GM23338 (cell line): ENCODE measurements around the gene MYH15. TPM values are rescaled to one million over a fixed set of nuclear protein-coding genes. Genes with fewer than 3 reads are reported as not detected.

Experiments used
- ATAC-seq: fragments of 200-7000 bp; cut with Tn5 transposase; 3 replicates; pipeline ENCODE4 v1.9.1; 2020
- DNase-seq: peaks from one replicate; pipeline ENCODE4 v3.0.0-alpha.2; 2015; ENCODE audit warnings: low spot score
- H2AFZ ChIP-seq: fragments of 200-600 bp; sonication (generic); 2 replicates; pipeline ENCODE4 v1.8.0; 2016; ENCODE audit warnings: antibody characterized with exemption, mild to moderate bottlenecking, moderate library complexity
- H3F3A ChIP-seq: fragments of 200-600 bp; sonication (generic); replicated peaks from 2 replicates; pipeline ENCODE4 v1.8.0; 2017; ENCODE audit warnings: antibody characterized with exemption, mixed run types, low read depth
- H3K27ac ChIP-seq: fragments of 200-600 bp; sonication (generic); 2 replicates; pipeline ENCODE4 v1.6.1; 2016; ENCODE audit warnings: low read depth
- H3K27me3 ChIP-seq: fragments of 200-600 bp; sonication (generic); 2 replicates; pipeline ENCODE4 v1.8.0; 2016; ENCODE audit warnings: mild to moderate bottlenecking, mixed run types, moderate library complexity; ENCODE audit not compliant: insufficient read depth
- H3K36me3 ChIP-seq: fragments of 200-600 bp; sonication (generic); 2 replicates; pipeline ENCODE4 v1.8.0; 2016; ENCODE audit warnings: mild to moderate bottlenecking; ENCODE audit not compliant: insufficient read depth
- H3K4me1 ChIP-seq: fragments of 200-600 bp; sonication (generic); 2 replicates; pipeline ENCODE4 v1.8.0; 2016; ENCODE audit warnings: mild to moderate bottlenecking, moderate library complexity; ENCODE audit not compliant: insufficient read depth
- H3K4me2 ChIP-seq: fragments of 200-600 bp; sonication (generic); 2 replicates; pipeline ENCODE4 v1.7.1; 2017; ENCODE audit warnings: mixed run types
- H3K4me3 ChIP-seq: fragments of 200-600 bp; sonication (generic); 2 replicates; pipeline ENCODE4 v1.6.1; 2016; ENCODE audit warnings: mixed run types
- H3K79me2 ChIP-seq: fragments of 200-600 bp; sonication (generic); replicated peaks from 2 replicates; pipeline ENCODE4 v1.8.0; 2017; ENCODE audit warnings: mild to moderate bottlenecking; ENCODE audit not compliant: insufficient read depth
- H3K9me2 ChIP-seq: fragments of 200-600 bp; sonication (generic); 2 replicates; pipeline ENCODE4 v1.8.0; 2017; ENCODE audit not compliant: insufficient read depth
- H4K20me1 ChIP-seq: fragments of 200-600 bp; sonication (generic); replicated peaks from 2 replicates; pipeline ENCODE4 v1.8.0; 2017; ENCODE audit warnings: mild to moderate bottlenecking; ENCODE audit not compliant: insufficient read depth
- H3K27ac Mint-ChIP-seq: 2 replicates; pipeline ENCODE4 v1.8.0; 2020; ENCODE audit warnings: inconsistent platforms, mild to moderate bottlenecking, moderate library complexity, mixed read lengths
- H3K27me3 Mint-ChIP-seq: 3 replicates; pipeline ENCODE4 v1.8.0; 2022; ENCODE audit warnings: low read depth, mild to moderate bottlenecking, moderate library complexity, mixed read lengths, inconsistent platforms; ENCODE audit not compliant: insufficient read depth, poor library complexity
- H3K36me3 Mint-ChIP-seq: 3 replicates; pipeline ENCODE4 v1.8.0; 2021; ENCODE audit warnings: low read depth, mild to moderate bottlenecking, inconsistent platforms, moderate library complexity, mixed read lengths
- H3K4me1 Mint-ChIP-seq: 3 replicates; pipeline ENCODE4 v1.8.0; 2020; ENCODE audit warnings: mild to moderate bottlenecking, inconsistent platforms, mixed read lengths
- H3K4me3 Mint-ChIP-seq: 3 replicates; pipeline ENCODE4 v1.8.0; 2021; ENCODE audit warnings: moderate library complexity, mild to moderate bottlenecking, inconsistent platforms, mixed read lengths
- H3K9me3 Mint-ChIP-seq: 3 replicates; pipeline ENCODE4 v1.8.0; 2020; ENCODE audit warnings: moderate library complexity, mild to moderate bottlenecking, inconsistent platforms, mixed read lengths
- CREB1 ChIP-seq: fragments of 250-450 bp; sonication (Bioruptor Pico); IDR thresholded peaks from 2 replicates; pipeline ENCODE4 v1.5.0; 2020; ENCODE audit warnings: low read depth, mild to moderate bottlenecking, moderate library complexity
- CTCF ChIP-seq, 2 experiments: fragments of 200-600 bp in 1 of 2; sonication (generic) in 1 of 2; conservative IDR thresholded peaks; 2 replicates each; pipeline versions ENCODE4 v1.5.1 to v1.6.1; 2016 to 2017; ENCODE audit warnings: antibody characterized with exemption in 2 of 2, low read depth in 2 of 2, mild to moderate bottlenecking in 2 of 2, moderate library complexity in 1 of 2
- EZH2phosphoT487 ChIP-seq: fragments of 200-600 bp; sonication (generic); IDR thresholded peaks from one replicate; pipeline ENCODE4 v1.8.1; 2018; ENCODE audit warnings: antibody characterized with exemption; ENCODE audit not compliant: unreplicated experiment
- JUNB ChIP-seq: IDR thresholded peaks from one replicate; pipeline ENCODE4 v1.6.1; 2016; ENCODE audit warnings: antibody characterized with exemption; ENCODE audit not compliant: unreplicated experiment
- NANOG ChIP-seq: IDR thresholded peaks from 2 replicates; pipeline ENCODE4 v1.6.1; 2016; ENCODE audit warnings: antibody characterized with exemption, borderline replicate concordance
- POLR2AphosphoS5 ChIP-seq: IDR thresholded peaks from 2 replicates; pipeline ENCODE4 v1.6.1; 2016; ENCODE audit warnings: antibody characterized with exemption, low read depth
- STAT1 ChIP-seq: IDR thresholded peaks from one replicate; pipeline ENCODE4 v1.6.1; 2016; ENCODE audit warnings: antibody characterized with exemption; ENCODE audit not compliant: unreplicated experiment
- ZNF114 ChIP-seq: fragments of 250-450 bp; sonication (Bioruptor Pico); IDR thresholded peaks from 2 replicates; pipeline ENCODE4 v1.5.0; 2020; ENCODE audit warnings: mild to moderate bottlenecking, moderate library complexity
- ZNF331 ChIP-seq: fragments of 250-450 bp; sonication (Bioruptor Pico); IDR thresholded peaks from 2 replicates; pipeline ENCODE4 v1.5.0; 2020; ENCODE audit warnings: low read depth, mild to moderate bottlenecking, moderate library complexity
- polyA plus RNA-seq: library from polyadenylated mRNA; unstranded; fragments of >200 nt; fragmentation: Nextera tagmentation; extraction: Ambion mirVana; gene quantifications from 2 replicates; pipeline ENCODE4 v1.2.1, GENCODE V29; 2016
- total RNA-seq: library from RNA; depleted of rRNA; stranded (reverse); fragments of >200 nt; shearing (Covaris generic); gene quantifications from 2 replicates; pipeline ENCODE4 v1.2.3, GENCODE V29; 2014
- TF ChIP-seq, protein P1 (sequence below): IDR thresholded peaks from one replicate; pipeline ENCODE4 v1.6.1; 2018; ENCODE audit warnings: antibody characterized with exemption; ENCODE audit not compliant: unreplicated experiment
- TF ChIP-seq, protein P2 (sequence below): IDR thresholded peaks from 2 replicates; pipeline ENCODE4 v1.6.1; 2016; ENCODE audit warnings: antibody characterized with exemption

Gene MYH15
- total and polyA plus RNA-seq, 2 experiments from 2014 or later: 0.07 TPM; not detected in 1

GRCh38 chr3:108527817-108528216, 17.4 kb upstream of the MYH15 start (continued):
- TF ChIP-seq JUNB (no peak), ZNF331 (CRISPR knock-in tag) (no peak), NANOG (no peak), CTCF (conservative IDR thresholded peaks at IDR 0.05; ENCODE audit: low read depth in 2 of 2) (no peak), CREB1 (CRISPR knock-in tag) (no peak), STAT1 (no peak), ZNF114 (CRISPR knock-in tag) (no peak), EZH2phosphoT487 (no peak), POLR2AphosphoS5 (no peak)
- TF ChIP-seq, protein P1, sequence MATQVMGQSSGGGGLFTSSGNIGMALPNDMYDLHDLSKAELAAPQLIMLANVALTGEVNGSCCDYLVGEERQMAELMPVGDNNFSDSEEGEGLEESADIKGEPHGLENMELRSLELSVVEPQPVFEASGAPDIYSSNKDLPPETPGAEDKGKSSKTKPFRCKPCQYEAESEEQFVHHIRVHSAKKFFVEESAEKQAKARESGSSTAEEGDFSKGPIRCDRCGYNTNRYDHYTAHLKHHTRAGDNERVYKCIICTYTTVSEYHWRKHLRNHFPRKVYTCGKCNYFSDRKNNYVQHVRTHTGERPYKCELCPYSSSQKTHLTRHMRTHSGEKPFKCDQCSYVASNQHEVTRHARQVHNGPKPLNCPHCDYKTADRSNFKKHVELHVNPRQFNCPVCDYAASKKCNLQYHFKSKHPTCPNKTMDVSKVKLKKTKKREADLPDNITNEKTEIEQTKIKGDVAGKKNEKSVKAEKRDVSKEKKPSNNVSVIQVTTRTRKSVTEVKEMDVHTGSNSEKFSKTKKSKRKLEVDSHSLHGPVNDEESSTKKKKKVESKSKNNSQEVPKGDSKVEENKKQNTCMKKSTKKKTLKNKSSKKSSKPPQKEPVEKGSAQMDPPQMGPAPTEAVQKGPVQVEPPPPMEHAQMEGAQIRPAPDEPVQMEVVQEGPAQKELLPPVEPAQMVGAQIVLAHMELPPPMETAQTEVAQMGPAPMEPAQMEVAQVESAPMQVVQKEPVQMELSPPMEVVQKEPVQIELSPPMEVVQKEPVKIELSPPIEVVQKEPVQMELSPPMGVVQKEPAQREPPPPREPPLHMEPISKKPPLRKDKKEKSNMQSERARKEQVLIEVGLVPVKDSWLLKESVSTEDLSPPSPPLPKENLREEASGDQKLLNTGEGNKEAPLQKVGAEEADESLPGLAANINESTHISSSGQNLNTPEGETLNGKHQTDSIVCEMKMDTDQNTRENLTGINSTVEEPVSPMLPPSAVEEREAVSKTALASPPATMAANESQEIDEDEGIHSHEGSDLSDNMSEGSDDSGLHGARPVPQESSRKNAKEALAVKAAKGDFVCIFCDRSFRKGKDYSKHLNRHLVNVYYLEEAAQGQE: no peak
- TF ChIP-seq, protein P2, sequence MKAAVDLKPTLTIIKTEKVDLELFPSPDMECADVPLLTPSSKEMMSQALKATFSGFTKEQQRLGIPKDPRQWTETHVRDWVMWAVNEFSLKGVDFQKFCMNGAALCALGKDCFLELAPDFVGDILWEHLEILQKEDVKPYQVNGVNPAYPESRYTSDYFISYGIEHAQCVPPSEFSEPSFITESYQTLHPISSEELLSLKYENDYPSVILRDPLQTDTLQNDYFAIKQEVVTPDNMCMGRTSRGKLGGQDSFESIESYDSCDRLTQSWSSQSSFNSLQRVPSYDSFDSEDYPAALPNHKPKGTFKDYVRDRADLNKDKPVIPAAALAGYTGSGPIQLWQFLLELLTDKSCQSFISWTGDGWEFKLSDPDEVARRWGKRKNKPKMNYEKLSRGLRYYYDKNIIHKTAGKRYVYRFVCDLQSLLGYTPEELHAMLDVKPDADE: no peak

- H3K27me3 Mint-ChIP-seq: no peaks in the 10 kb centered on the region
- H2AFZ ChIP-seq: no peak overlapping the region
- H3F3A ChIP-seq: no peaks in the 10 kb centered on the region
- peaks cover 6% of the 10 kb centered on the region for H3K4me1 ChIP-seq
- no peaks in the 10 kb centered on the region for H3K9me3 Mint-ChIP-seq
- no peak overlapping the region for H3K4me2 ChIP-seq
- H3K79me2 ChIP-seq: no peaks in the 10 kb centered on the region
- peak; percentile 50; the same call in 2 of the 3 replicates for ATAC-seq
- H3K27ac Mint-ChIP-seq: no peak overlapping the region
- no peaks in the 10 kb centered on the region for H4K20me1 ChIP-seq
- no peak overlapping the region for H3K4me3 ChIP-seq
- DNase-seq: no peak
- H3K36me3 ChIP-seq: no peaks in the 10 kb centered on the region
- no peaks in the 10 kb centered on the region for H3K27me3 ChIP-seq
- H3K36me3 Mint-ChIP-seq: no peaks in the 10 kb centered on the region
- peaks cover 11% of the 10 kb centered on the region; the same call in 2 of the 3 replicates for H3K4me1 Mint-ChIP-seq
- no peak overlapping the region for H3K4me3 Mint-ChIP-seq
- H3K27ac ChIP-seq: no peak overlapping the region
- H3K9me2 ChIP-seq: no peaks in the 10 kb centered on the region
- no peak for TF ChIP-seq NANOG
- TF ChIP-seq, protein P2: no peak
- no peak for TF ChIP-seq STAT1
- no peak for TF ChIP-seq POLR2AphosphoS5
- TF ChIP-seq, protein P1: no peak
- TF ChIP-seq EZH2phosphoT487: no peak
These were observed 16.7 kb upstream of the MYH15 start for GRCh38 chr3:108527109-108527508.
